KOPT-K1 (cell line): Measurements from ENCODE around the gene LPAR5.
"Not testable (repeated sequence)": the region's sequence is repeated elsewhere in the genome, so short reads cannot be mapped to it uniquely, and the experiment has no call there.

Source experiments
- H3K27ac ChIP-seq: fragments of 200-600 bp; sonication (generic); 2 replicates; pipeline ENCODE4 v1.5.1; 2016; ENCODE audit warnings: antibody characterized with exemption, mild to moderate bottlenecking, low read depth, low read length; ENCODE audit not compliant: poor library complexity, severe bottlenecking
- H3K36me3 ChIP-seq: fragments of 200-600 bp; sonication (generic); 2 replicates; pipeline ENCODE4 v1.5.1; 2017; ENCODE audit warnings: antibody characterized with exemption, mild to moderate bottlenecking, low read length, moderate library complexity; ENCODE audit not compliant: insufficient read depth
- H3K9me3 ChIP-seq: fragments of 200-600 bp; sonication (generic); 2 replicates; pipeline ENCODE4 v1.5.1; 2017; ENCODE audit warnings: antibody characterized with exemption, low read length, mild to moderate bottlenecking; ENCODE audit not compliant: insufficient read depth, poor library complexity, severe bottlenecking

The LPAR5 gene

DNA sequence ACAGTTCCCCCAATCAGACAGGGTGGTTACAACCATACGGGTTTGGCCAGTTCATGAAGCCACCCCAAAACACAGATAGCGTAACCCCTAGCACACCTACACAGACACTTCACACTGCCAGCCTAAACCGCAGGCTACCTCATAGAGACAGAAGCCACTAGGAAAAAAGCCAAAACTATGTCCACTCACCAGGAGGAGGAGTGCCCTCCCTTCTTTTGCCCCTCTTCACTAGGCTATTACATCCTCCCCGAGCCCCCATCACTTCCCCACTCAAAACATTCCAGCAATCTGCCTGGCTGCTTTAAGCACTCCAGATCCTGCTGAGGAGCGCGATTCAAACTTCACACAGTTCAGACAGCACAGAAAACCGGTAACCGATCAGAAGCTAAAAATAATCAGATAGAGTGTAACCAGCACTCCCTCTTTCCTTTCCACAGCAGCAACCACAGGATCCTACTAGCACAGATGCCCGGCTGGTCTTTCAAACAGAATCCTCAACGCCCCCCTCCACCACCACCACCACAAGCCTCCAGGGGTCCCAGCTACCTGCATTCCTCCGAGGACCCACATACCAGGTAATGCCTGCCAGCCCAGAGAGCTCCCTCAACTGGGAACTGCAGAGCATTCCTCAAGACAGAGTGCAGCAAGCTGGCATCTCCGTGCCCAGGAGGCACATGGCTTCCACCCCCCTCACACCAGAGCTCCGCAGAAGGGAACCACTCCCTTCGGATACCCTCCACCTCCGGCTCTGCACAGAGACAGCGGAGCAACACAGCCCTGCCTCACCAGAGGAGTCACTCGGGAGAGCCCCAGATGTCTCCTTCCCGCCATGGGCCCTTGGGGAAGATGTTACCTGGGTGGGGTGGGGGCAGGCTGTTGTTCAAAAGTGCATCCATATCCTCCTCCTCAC is 30.1 kb downstream of the LPAR5 start:
- H3K27ac ChIP-seq = peak overlapping the region; percentile 77
- no peaks in the 10 kb centered on the region for H3K9me3 ChIP-seq
- H3K36me3 ChIP-seq = peaks cover 44% of the 10 kb centered on the region

DNA sequence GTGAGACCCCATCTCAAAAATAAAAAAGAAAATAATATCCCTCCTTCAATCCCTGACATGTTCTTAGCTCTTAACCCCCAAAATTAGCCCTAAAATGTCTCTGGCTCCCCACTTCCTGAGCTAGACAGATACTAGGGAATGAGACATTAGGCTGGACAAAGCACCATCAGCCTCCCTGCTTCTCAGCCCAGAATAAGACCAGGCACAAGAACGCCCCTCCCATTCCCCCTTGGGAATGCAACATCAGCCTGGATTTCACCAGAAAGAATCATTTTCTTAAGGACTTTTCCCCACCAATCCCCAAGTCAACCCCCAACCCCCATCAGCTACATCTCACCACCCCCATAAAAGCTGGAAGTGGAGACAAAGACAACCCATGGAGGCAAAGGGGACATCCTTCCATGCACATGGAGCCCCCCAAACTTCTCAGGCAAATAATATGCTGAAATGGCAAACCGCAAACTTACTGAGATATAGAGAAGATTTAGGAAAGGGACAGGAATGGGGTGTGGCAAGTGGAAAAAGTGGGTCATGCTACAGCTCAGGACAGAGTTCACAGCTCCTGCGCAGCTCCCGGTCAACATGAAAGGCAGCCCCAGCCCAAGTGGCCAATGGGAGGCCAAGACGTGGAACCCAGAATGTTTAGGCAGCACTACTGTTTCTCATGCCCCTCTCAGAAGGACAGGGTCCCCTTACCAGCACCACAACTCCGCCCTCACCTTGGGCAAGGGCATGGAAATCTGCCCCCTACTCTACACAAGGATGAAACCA is 31.3 kb downstream of the LPAR5 start:
- H3K9me3 ChIP-seq = no peaks in the 10 kb centered on the region
- H3K27ac ChIP-seq = peak overlapping the region; percentile 77
- peaks cover 56% of the 10 kb centered on the region for H3K36me3 ChIP-seq

GRCh38 chr12:6603095-6603567 is 32.6 kb downstream of the LPAR5 start:
- Histone ChIP-seq H3K27ac (peak overlapping the region; percentile 77), H3K36me3 (peaks cover 69% of the 10 kb centered on the region), H3K9me3 (no peaks in the 10 kb centered on the region)

DNA sequence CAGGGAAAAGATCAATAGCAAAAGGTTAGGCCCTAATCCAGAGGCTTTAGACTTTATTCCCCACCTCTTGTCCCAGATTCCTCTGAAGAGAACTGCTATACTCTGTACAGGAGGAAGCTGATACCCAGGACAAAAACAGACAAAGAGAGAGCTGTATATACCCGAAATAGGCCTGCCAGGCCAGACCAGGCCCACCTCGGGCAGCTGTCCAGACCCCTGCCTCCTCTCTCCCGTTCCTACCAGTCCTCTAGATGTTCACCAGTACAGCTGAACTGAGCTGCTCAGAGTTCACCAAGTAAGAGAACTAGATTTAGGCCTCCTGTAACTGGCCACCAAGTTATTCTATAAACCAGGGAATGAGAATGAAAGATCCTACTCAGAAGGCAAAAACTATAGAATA is 33.2 kb downstream of the LPAR5 start:
- Histone ChIP-seq H3K27ac (peak overlapping the region; percentile 77), H3K36me3 (peaks cover 75% of the 10 kb centered on the region), H3K9me3 (no peaks in the 10 kb centered on the region)

- peaks cover 100% of the 10 kb centered on the region for H3K36me3 ChIP-seq
- H3K27ac ChIP-seq, H3K9me3 ChIP-seq: not testable (repeated sequence)
Measured at GRCh38 chr12:6595673-6596072, 40.1 kb downstream of the LPAR5 start.

DNA sequence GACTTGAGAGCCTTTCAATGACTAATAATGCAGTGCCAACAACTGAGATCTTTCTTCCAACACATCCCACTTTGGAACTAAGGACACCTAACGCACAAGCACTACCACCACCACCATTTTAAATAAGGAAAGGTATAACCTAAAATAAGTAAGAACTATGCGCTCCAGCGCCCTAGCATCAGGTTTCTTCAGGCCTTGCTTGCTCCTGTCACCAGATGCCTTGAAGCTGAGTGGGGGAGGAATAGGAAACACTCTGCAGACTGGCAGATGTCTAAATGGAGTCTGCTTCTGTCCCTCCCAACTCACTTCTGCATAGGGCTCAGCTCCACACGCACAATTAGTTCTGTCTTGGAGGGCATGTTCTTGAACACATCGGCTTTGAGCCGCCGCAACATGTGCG is 43.7 kb downstream of the LPAR5 start:
- H3K36me3 ChIP-seq = peaks cover 100% of the 10 kb centered on the region
- no peak overlapping the region for H3K27ac ChIP-seq
- no peaks in the 10 kb centered on the region for H3K9me3 ChIP-seq

GRCh38 chr12:6586569-6586968 is 49.2 kb downstream of the LPAR5 start:
- H3K9me3 ChIP-seq, H3K27ac ChIP-seq: not testable (repeated sequence)
- H3K36me3 ChIP-seq = peaks cover 100% of the 10 kb centered on the region

GRCh38 chr12:6584293-6584692 is 51.5 kb downstream of the LPAR5 start:
- no peaks in the 10 kb centered on the region for H3K9me3 ChIP-seq
- peaks cover 98% of the 10 kb centered on the region for H3K36me3 ChIP-seq
- H3K27ac ChIP-seq = no peak overlapping the region

GRCh38 chr12:6582959-6583358 is 52.8 kb downstream of the LPAR5 start:
- Histone ChIP-seq H3K9me3 (no peaks in the 10 kb centered on the region), H3K27ac (no peak overlapping the region), H3K36me3 (peaks cover 98% of the 10 kb centered on the region)

DNA sequence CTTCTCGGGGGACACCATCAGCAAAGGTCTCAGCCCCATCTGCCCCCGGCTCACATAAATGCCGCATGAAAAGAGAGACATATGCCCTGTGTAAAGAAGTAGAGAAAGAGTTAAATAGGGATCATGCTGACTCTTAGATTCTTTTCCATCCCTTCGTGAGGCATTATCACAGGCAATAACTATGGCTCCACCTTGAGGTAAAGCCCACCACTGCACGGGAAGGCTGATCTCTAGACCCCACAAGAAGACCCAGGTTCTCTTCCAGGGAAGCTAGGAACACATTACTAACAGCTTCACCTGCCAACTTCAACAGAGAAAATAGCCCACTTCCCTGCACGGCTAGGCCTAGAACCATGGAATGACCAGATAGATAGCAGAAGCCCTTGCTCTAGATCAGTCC is 53.6 kb downstream of the LPAR5 start:
- peaks cover 98% of the 10 kb centered on the region for H3K36me3 ChIP-seq
- H3K27ac ChIP-seq = no peak overlapping the region
- no peaks in the 10 kb centered on the region for H3K9me3 ChIP-seq

GRCh38 chr12:6575648-6576047 is 60.1 kb downstream of the LPAR5 start:
- Histone ChIP-seq H3K9me3 (no peaks in the 10 kb centered on the region), H3K36me3 (peaks cover 98% of the 10 kb centered on the region), H3K27ac (no peak overlapping the region)

GRCh38 chr12:6574576-6575295 is 61.0 kb downstream of the LPAR5 start:
- Histone ChIP-seq H3K36me3 (peaks cover 99% of the 10 kb centered on the region), H3K9me3 (no peaks in the 10 kb centered on the region), H3K27ac (no peak overlapping the region)

DNA sequence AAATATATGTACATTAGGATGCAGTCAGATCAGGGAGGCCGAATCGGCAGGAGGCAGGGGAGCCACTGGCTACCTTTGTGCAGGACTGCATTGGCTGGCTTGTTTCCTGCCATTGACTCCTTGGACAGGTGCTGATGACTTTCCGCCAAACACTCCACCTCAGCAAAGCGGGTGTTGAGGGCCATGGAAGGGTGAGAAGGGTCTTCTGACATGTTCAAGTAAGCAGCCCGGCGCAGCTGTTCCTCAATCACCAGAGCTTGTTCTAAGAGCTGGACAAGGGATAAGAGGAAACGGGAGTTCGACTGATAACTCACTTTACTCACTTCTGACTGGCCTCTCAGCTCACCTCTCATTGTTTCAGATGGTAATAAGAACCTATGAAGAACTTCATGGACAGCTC is 62.8 kb downstream of the LPAR5 start:
- Histone ChIP-seq H3K9me3 (no peaks in the 10 kb centered on the region), H3K27ac (no peak overlapping the region), H3K36me3 (peaks cover 92% of the 10 kb centered on the region)

DNA sequence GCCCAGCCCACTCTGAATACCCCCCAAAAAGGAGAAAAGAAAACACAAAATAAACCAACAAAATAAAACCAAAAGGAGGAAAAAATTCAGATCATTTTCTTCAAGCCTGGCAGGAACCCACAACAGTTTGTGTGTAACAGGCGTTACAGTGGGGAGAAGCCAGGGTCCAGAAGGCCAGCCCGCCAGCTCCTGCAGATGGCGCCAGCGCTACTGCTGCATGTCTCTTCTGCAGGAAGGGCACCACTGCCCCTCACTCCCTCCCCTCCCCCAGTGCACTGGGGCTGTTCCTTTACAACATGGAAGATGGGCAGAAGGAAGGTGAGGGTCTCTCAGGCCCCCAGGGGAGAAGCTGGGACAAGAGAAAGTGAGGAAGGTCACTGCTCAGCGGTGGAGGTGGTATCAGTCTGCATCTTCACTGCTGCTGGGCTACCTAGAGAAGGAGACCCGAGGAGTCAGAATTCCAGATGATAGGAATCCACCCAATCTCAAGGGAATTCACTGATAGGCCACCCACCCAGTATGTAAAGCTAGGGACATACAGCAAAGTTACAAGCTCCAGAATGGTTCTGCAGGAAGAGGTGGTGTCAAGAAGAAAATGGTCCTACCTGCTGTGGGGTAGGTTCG is 65.4 kb downstream of the LPAR5 start:
- Histone ChIP-seq H3K36me3 (peaks cover 83% of the 10 kb centered on the region), H3K9me3 (no peaks in the 10 kb centered on the region), H3K27ac (no peak overlapping the region)
